HepG2 (cell line): ENCODE data around the gene ZNF264. TPM values are rescaled to one million over a fixed set of nuclear protein-coding genes. Genes with fewer than 3 reads are reported as not detected.

Experiments
- GTF3A ChIP-seq: sonication (generic); formaldehyde crosslinking; conservative IDR thresholded peaks from 2 replicates; pipeline ENCODE4 v1.4.0; 2020; ENCODE audit warnings: mild to moderate bottlenecking, missing genetic modification reagents
- PCBP1 ChIP-seq: fragments of 200-400 bp; formaldehyde crosslinking; IDR thresholded peaks from 2 replicates; pipeline ENCODE4 v1.6.1; 2017; ENCODE audit warnings: mild to moderate bottlenecking, low read depth, low read length, borderline replicate concordance
- THYN1 ChIP-seq: sonication (generic); formaldehyde crosslinking; IDR thresholded peaks from 2 replicates; pipeline ENCODE4 v1.8.1; 2023; ENCODE audit warnings: low read depth, mild to moderate bottlenecking, moderate library complexity, missing genetic modification reagents, borderline replicate concordance
- ZNF318 ChIP-seq: sonication (generic); formaldehyde crosslinking; IDR thresholded peaks from 2 replicates; pipeline ENCODE4 v1.4.0; 2020; ENCODE audit warnings: mild to moderate bottlenecking, missing genetic modification reagents
- ZNF326 ChIP-seq: sonication (generic); formaldehyde crosslinking; IDR thresholded peaks from 2 replicates; pipeline ENCODE4 v1.4.0; 2020; ENCODE audit warnings: missing genetic modification reagents, borderline replicate concordance
- ZNF407 ChIP-seq: sonication (generic); formaldehyde crosslinking; IDR thresholded peaks from one replicate; pipeline ENCODE4 v1.5.1; 2020; ENCODE audit warnings: mild to moderate bottlenecking, missing genetic modification reagents; ENCODE audit errors: not compliant biosample characterization
- ZNF790 ChIP-seq: sonication (generic); formaldehyde crosslinking; IDR thresholded peaks from 2 replicates; pipeline ENCODE4 v1.8.0; 2022; ENCODE audit warnings: missing genetic modification reagents, mild to moderate bottlenecking, borderline replicate concordance
- polyA plus RNA-seq, 8 experiments: library from polyadenylated mRNA; depleted of rRNA in 3 of 8; stranded (reverse) in 7 of 8; unstranded in 1 of 8; fragments of >200 nt; fragmentation: Illumina TruSeq in 4 of 8; extraction: Trizol in 4 of 8; gene quantifications; 2 replicates each; pipeline versions ENCODE4 v1.2.1 to v1.2.3, GENCODE V29; 2011 to 2016; ENCODE audit warnings: low read depth in 4 of 8, missing spikeins in 1 of 8, mixed read lengths in 1 of 8; ENCODE audit not compliant: insufficient read depth in 1 of 8
- total RNA-seq, 5 experiments: library from RNA; depleted of rRNA; stranded (reverse); fragments of >200 nt; fragmentation: Illumina TruSeq; extraction: Trizol; gene quantifications; 2 replicates each; pipeline ENCODE4 v1.2.3, GENCODE V29; 2016; ENCODE audit warnings: low read depth in 1 of 5

Gene ZNF264
- total and polyA plus RNA-seq, 2 of the 13 experiments (the other 11 are each of a cell fraction or from before 2014, with no cell fraction given): 3.5 to 17.6 TPM

GRCh38 chr19:57240311-57241090, 49.2 kb downstream of the ZNF264 start, which contains the start of gene ZNF805 (continued):
- 0 out of 2 replicates have a peak, but pooled peaks have one; percentile 59 for TF ChIP-seq GTF3A (CRISPR knock-in tag)
- no peak for TF ChIP-seq ZNF407 (CRISPR knock-in tag)
- no peak; the same call in 1 of the 2 replicates for TF ChIP-seq ZNF318
- TF ChIP-seq THYN1 (CRISPR knock-in tag): no peak
- TF ChIP-seq PCBP1: peak; percentile 90; the same call in 1 of the 2 replicates
- no peak for TF ChIP-seq ZNF326
- peak; percentile 43; the same call in 1 of the 2 replicates for TF ChIP-seq ZNF790 (CRISPR knock-in tag)
